HG02938 (cell line): ENCODE measurements around the gene RSBN1L.
"Not testable (repeated sequence)": the region's sequence is repeated elsewhere in the genome, so short reads cannot be mapped to it uniquely, and the experiment has no call there.

Experiments used
- ATAC-seq: cut with Tn5 transposase; IDR thresholded peaks from one replicate; pipeline ENCODE4 v1.9.1; 2021; ENCODE audit warnings: mild to moderate bottlenecking, moderate library complexity; ENCODE audit not compliant: unreplicated experiment

The RSBN1L gene

GRCh38 chr7:77696057-77696642 is at the start of gene RSBN1L:
Gene RSBN1L, plus strand, starts transcription at chr7:77696459. Its CDS starts 11 bp downstream, at chr7:77696470.
- peak; percentile 96 for ATAC-seq

GRCh38 chr7:77648742-77649338 is 47.4 kb upstream of the RSBN1L start:
- no peak for ATAC-seq

GRCh38 chr7:77649716-77650349 is 46.4 kb upstream of the RSBN1L start:
- no peak for ATAC-seq

GRCh38 chr7:77651575-77652162 is 44.6 kb upstream of the RSBN1L start:
- no peak for ATAC-seq

- ATAC-seq = not testable (repeated sequence)
Measured at GRCh38 chr7:77652826-77653225, 43.4 kb upstream of the RSBN1L start.

GRCh38 chr7:77653572-77653971 is 42.7 kb upstream of the RSBN1L start:
- no peak for ATAC-seq

- no peak for ATAC-seq
Measured at GRCh38 chr7:77655356-77655755, 40.9 kb upstream of the RSBN1L start.

GRCh38 chr7:77655836-77656455 is 40.3 kb upstream of the RSBN1L start:
- ATAC-seq = no peak

- no peak for ATAC-seq
Measured at GRCh38 chr7:77657427-77658224, 38.6 kb upstream of the RSBN1L start.

- no peak for ATAC-seq
Measured at GRCh38 chr7:77658928-77659327, 37.3 kb upstream of the RSBN1L start.

GRCh38 chr7:77661816-77662215 is 34.4 kb upstream of the RSBN1L start:
- no peak for ATAC-seq

GRCh38 chr7:77662869-77663268 is 33.4 kb upstream of the RSBN1L start:
- ATAC-seq = no peak

- no peak for ATAC-seq
Measured at GRCh38 chr7:77664715-77665114, 31.5 kb upstream of the RSBN1L start.

- no peak for ATAC-seq
Measured at GRCh38 chr7:77665161-77665560, 31.1 kb upstream of the RSBN1L start.

- ATAC-seq = no peak
Measured at GRCh38 chr7:77667459-77668086, 28.7 kb upstream of the RSBN1L start.

GRCh38 chr7:77674878-77675277 is 21.4 kb upstream of the RSBN1L start:
- ATAC-seq = peak; percentile 53

GRCh38 chr7:77679608-77680007 is 16.7 kb upstream of the RSBN1L start:
- no peak for ATAC-seq

- ATAC-seq = no peak
Measured at GRCh38 chr7:77680266-77680665, 16.0 kb upstream of the RSBN1L start.

GRCh38 chr7:77684030-77684429 is 12.2 kb upstream of the RSBN1L start:
- ATAC-seq = no peak

GRCh38 chr7:77685233-77685632 is 11.0 kb upstream of the RSBN1L start:
- no peak for ATAC-seq
